GM12892 (cell line): ENCODE results near the gene LYRM1.
"Not testable (repeated sequence)": the region's sequence is repeated elsewhere in the genome, so short reads cannot be mapped to it uniquely, and the experiment has no call there.

Experiments
- POLR2A ChIP-seq: IDR thresholded peaks from 2 replicates; pipeline ENCODE4 v1.6.1; 2011; ENCODE audit warnings: low read depth, low read length, control low read depth
- POLR2AphosphoS5 ChIP-seq: IDR thresholded peaks from 2 replicates; pipeline ENCODE4 v1.6.1; 2011; ENCODE audit warnings: low read depth, low read length, control low read depth

- TF ChIP-seq POLR2AphosphoS5, POLR2A: not testable (repeated sequence)
Observed at GRCh38 chr16:20929676-20930364, 29.2 kb downstream of the LYRM1 start.
